GM12801 (cell line): ENCODE results near the gene TBC1D8.

Source experiments
- TF ChIP-seq, protein P1 (sequence below): IDR thresholded peaks from one replicate; pipeline ENCODE4 v1.5.1; 2011; ENCODE audit warnings: control low read depth; ENCODE audit not compliant: insufficient read length; ENCODE audit errors: extremely low read depth

Gene TBC1D8

DNA sequence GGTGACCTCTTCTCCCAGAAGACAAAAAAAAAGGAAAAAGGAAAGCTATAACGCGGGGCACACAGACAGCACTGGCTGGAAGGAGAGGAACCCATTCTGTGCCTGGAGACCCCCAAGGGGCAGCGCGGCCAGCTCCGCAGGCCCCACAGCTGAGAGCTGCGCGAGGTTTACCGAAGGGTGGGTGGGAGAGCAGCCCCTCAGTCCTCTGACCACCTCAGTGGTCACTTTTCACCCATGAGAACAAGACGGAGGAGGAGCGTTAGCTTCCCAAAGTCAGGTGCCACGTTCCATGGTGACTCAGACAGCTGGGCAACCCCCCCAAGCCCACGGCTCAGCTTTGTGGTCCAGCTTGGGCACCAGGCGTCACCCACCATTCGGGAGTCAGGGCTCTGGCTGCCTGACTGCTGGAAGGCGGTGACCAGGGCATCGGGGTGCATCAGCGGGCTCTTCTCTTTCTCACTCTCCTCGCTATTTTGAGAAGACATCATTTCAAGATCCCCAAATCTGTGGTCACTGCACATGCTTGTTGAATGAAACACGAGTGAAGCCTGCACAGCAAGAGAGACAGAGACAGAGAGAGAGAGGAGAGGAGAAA lies 113.9 kb downstream of the TBC1D8 start:
- TF ChIP-seq, protein P1, sequence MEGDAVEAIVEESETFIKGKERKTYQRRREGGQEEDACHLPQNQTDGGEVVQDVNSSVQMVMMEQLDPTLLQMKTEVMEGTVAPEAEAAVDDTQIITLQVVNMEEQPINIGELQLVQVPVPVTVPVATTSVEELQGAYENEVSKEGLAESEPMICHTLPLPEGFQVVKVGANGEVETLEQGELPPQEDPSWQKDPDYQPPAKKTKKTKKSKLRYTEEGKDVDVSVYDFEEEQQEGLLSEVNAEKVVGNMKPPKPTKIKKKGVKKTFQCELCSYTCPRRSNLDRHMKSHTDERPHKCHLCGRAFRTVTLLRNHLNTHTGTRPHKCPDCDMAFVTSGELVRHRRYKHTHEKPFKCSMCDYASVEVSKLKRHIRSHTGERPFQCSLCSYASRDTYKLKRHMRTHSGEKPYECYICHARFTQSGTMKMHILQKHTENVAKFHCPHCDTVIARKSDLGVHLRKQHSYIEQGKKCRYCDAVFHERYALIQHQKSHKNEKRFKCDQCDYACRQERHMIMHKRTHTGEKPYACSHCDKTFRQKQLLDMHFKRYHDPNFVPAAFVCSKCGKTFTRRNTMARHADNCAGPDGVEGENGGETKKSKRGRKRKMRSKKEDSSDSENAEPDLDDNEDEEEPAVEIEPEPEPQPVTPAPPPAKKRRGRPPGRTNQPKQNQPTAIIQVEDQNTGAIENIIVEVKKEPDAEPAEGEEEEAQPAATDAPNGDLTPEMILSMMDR: no peak

- TF ChIP-seq, protein P1: no peak
These were observed 114.6 kb downstream of the TBC1D8 start for GRCh38 chr2:101036562-101036961.

- TF ChIP-seq, protein P1: no peak
These were observed 119.0 kb downstream of the TBC1D8 start for GRCh38 chr2:101032084-101032776.

DNA sequence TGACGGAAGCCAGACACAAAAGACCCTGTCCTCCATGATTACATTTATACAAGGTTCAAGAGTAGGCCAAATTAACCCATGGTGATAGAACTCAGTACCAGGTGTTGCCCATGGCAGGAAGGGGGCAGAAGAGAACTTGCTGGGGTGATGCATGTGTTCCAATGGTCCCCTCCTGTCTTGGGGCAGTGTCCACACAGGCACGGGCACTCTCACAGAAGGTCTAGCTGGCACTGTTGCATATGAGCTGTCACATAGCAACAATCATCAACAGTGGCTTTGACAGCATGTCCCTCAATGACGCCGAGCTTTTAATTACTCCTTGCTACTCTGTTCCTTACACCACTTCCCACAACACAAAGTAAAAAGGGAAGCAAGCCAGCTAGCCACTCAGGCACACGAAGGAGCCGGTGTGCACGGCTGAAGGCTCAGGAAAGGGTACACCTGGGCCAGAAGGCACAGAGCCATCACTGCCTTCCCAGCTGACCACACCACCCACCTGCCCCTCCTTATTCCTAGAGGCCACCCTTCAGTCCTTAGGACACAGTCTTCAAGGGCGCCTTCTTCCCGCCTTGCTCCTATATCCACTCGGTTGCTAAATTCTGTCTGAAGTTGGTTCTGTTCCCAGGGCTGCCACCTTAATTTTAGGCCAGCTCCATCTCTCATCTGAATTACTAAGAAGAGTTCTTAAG lies 120.2 kb downstream of the TBC1D8 start:
- TF ChIP-seq, protein P1: no peak

- TF ChIP-seq, protein P1: no peak
These were observed 123.3 kb downstream of the TBC1D8 start for GRCh38 chr2:101027852-101028251.

GRCh38 chr2:101026923-101027469 lies 124.2 kb downstream of the TBC1D8 start:
- TF ChIP-seq, protein P1: no peak

- TF ChIP-seq, protein P1: no peak
These were observed 124.9 kb downstream of the TBC1D8 start for GRCh38 chr2:101026253-101026701.
